Measurements from ENCODE around the gene EMP2.

Gene EMP2

GRCh38 chr16:10501016-10501607 lies 79.3 kb downstream of the EMP2 start:
- TF ChIP-seq ZNF70 (CRISPR knock-in tag; IDR thresholded peaks at IDR 0.05) (no peak), ZFP3 (CRISPR knock-in tag; IDR thresholded peaks at IDR 0.05) (no peak), ESRRG (CRISPR knock-in tag; IDR thresholded peaks at IDR 0.05) (no peak), OSR1 (CRISPR knock-in tag; IDR thresholded peaks at IDR 0.05) (no peak), BACH2 (CRISPR knock-in tag; IDR thresholded peaks at IDR 0.05; ENCODE audit: borderline replicate concordance) (no peak), CREB5 (CRISPR knock-in tag; IDR thresholded peaks at IDR 0.05; ENCODE audit: low read depth) (no peak), POU6F1 (CRISPR knock-in tag; IDR thresholded peaks at IDR 0.05; ENCODE audit: borderline replicate concordance, low read depth) (no peak), PPARA (CRISPR knock-in tag; IDR thresholded peaks at IDR 0.05; ENCODE audit: borderline replicate concordance) (no peak), ZNF565 (CRISPR knock-in tag; conservative IDR thresholded peaks at IDR 0.05; ENCODE audit: low read depth) (no peak), TSHZ2 (CRISPR knock-in tag; IDR thresholded peaks at IDR 0.05) (no peak), TOX (CRISPR knock-in tag; IDR thresholded peaks at IDR 0.05; ENCODE audit: borderline replicate concordance) (no peak)
- no peak for ATAC-seq

- ATAC-seq: no peak
Observed at GRCh38 chr16:10500582-10500981, 79.8 kb downstream of the EMP2 start.

More at GRCh38 chr16:10500582-10500981, 79.8 kb downstream of the EMP2 start:
- no peak for TF ChIP-seq TCF4 (CRISPR knock-in tag; IDR thresholded peaks at IDR 0.05; ENCODE audit: borderline replicate concordance)
- TF ChIP-seq RARB (CRISPR knock-in tag; IDR thresholded peaks at IDR 0.05): no peak
- TF ChIP-seq PATZ1 (CRISPR knock-in tag; IDR thresholded peaks at IDR 0.05; ENCODE audit: borderline replicate concordance): no peak
- no peak for TF ChIP-seq ZFP30 (CRISPR knock-in tag; IDR thresholded peaks at IDR 0.05)
- no peak for TF ChIP-seq ZC3H10 (CRISPR knock-in tag; IDR thresholded peaks at IDR 0.05)
- TF ChIP-seq ARNTL (CRISPR knock-in tag; IDR thresholded peaks at IDR 0.05; ENCODE audit: borderline replicate concordance, low read depth): no peak
- TF ChIP-seq GLIS3 (CRISPR knock-in tag; IDR thresholded peaks at IDR 0.05): no peak
- no peak for TF ChIP-seq CSRNP3 (CRISPR knock-in tag; IDR thresholded peaks at IDR 0.05)
- no peak for TF ChIP-seq ESRRG (CRISPR knock-in tag; IDR thresholded peaks at IDR 0.05)

All from SK-N-SH treated with all-trans-retinoic acid at 6 μM for 48 hours (cell line).